ENCODE results near the gene PRR14.
"Not testable (repeated sequence)": the region's sequence is repeated elsewhere in the genome, so short reads cannot be mapped to it uniquely, and the experiment has no call there.

The PRR14 gene

GRCh38 chr16:30696646-30697045 lies 45.9 kb downstream of the PRR14 start:
- DNase-seq, result not testable (repeated sequence)

- DNase-seq, result no peak
These were observed 46.7 kb downstream of the PRR14 start for GRCh38 chr16:30697264-30698138.

DNA sequence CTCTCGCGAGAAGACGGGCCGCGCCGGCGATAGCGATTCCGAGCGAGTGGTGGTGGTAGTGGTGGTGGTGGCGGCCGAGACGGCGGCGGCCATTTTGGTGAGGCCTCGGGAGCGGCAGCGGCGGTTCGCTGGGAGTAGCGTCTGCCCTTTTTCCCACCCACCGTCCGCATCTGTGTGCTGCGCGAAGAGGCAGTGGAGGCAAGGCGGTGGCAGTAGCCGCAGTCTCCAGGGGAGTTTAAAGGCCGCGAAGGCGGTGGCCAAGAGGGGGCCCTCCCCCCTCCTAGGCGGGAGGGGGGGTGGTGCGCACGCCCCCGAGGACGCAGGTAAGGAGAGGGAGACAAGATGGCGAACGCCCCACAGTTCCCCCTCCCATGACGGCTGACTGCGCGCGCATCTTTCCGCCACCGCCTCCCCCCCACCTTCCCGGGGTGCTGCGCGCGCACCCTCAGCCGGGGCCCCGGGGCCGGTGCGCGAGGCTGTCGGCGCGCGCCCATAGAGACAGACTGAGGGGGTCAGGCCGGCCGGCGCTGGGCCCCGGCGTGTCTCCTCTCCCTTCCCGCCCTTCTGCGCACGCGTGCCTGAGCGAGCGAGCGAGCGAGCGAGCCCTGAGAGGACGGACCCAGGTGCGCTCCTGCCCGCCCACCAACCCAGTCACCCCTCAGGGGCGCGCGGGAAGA lies 47.5 kb downstream of the PRR14 start:
- DNase-seq, result peak; percentile 96 to 97

GRCh38 chr16:30698816-30699614 lies 48.3 kb downstream of the PRR14 start, which contains the start of gene SRCAP:
Gene SRCAP (plus strand): TSS chr16:30699171. CDS start chr16:30700825, 1,654 bp downstream.
- DNase-seq, result peak; percentile 72 to 85

GRCh38 chr16:30699615-30700099 lies 48.9 kb downstream of the PRR14 start:
- DNase-seq, result no peak

DNA sequence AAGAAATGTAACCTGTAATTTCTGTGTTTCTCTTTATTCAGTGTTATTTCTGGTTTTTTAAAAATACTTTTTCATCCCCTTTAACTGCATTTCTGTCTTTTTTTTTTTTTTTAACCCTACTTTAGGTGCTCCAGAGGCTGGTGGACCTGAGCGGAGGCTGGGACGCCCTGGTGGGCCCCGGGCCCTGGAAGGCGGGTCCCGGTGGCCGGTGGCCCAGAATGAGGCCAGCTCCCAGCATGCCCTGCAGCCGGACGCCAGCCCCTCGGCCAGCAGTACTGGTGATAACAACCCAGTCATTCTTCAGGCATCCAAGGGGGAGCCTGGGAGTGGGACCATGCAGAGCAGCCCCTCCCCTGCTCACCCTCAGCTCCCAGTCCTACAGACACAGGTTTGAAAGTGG lies 49.7 kb downstream of the PRR14 start:
- no peak for DNase-seq

DNA sequence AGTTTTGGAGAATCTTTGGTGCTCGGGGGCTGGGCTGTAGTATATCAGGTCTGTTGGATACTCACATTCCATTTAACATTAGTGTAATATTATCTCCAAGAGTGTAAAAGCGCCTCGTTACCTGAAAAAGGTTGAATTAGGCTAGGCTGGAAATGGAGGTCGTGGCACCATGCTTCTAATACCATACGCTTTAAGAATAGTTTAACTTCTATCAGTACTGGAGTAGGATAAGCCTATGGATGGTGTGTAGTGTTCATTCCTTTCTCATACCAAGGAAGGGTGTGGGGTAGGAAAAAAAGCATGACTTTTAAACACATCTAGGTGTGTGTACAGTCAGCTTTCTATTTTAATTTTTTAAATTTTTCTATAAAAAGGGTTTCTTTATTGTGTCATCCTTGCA lies 50.2 kb downstream of the PRR14 start:
- no peak for DNase-seq

DNA sequence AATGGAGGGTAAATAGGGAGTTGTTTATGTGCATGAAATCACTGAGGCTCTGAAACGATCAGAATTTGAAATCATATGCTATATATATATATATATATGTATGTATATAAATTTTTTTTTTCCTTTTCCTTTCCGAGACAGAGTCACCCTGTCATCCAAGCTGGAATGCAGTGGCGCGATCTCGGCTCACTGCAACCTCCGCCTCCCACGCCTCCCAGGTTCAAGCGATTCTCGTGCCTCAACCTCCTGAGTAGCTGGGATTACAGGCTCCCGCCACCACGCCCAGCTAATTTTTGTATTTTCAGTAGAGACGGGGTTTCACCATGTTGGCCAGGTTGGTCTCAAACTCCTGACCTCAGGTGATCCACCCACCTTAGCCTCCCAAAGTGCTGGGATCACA lies 52.3 kb downstream of the PRR14 start:
- DNase-seq, result not testable (repeated sequence)

GRCh38 chr16:30703971-30704370 lies 53.2 kb downstream of the PRR14 start:
- DNase-seq, result no peak

Measured in NCI-H1930 (cell line).